Measurements from ENCODE around the gene RAB12.

GRCh38 chr18:8614875-8615274, 5.6 kb downstream of the RAB12 start:
- no peak for TF ChIP-seq CTCF (conservative IDR thresholded peaks at IDR 0.05)
- TF ChIP-seq EZH2 (IDR thresholded peaks at IDR 0.05; ENCODE audit: low read depth) = no peak
